ENCODE results near the gene MYH6. TPM values are rescaled to one million over a fixed set of nuclear protein-coding genes. Genes with fewer than 3 reads are reported as not detected.

MYH6 gene
- total and polyA plus RNA-seq, 10 donors = 0.35 to 0.82 (median 0.40) TPM; not detected in 6

DNA sequence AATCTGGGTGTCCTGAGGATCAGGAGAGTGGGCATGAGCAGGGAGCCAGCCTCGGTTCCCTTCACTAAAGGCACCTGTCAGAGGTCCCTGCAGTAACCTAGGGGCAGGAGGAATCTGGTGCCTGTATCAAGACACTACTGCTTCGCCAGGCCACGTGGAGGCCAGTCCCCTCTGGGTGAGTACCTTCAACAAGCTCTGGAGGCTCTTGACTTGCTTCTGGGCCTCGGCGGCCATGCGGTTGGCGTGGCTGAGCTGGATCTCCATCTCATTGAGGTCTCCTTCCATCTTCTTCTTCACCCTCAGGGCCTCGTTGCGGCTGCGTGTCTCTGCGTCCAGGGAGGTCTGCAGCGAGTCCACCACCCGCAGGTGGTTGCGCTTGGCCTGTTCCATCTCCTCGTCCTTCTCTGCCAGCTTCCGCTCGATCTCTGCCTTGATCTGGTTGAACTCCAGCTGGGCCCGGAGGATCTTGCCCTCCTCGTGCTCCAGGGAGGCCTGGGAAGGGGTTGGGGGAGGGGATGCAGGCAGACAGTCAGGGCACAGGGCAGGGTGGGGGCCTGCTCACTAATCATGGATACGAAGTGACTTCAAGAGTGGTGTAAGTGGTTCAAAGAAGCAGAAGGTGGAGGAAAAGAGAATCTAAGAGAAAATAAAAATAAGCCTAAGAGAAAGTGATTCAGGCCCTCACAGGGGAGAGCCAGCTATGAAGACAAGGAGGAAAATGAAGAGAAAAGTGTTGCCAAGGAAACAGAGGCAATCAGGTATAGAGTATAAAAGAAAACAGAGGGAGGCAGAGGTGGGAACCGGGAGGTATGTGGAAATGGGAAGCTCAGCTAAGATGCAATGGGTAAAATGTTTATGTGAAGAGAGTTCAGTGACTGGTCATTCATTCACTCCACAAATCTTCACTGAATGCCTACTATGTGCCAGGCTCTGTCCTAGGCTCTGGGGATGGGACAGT, 8.0 kb upstream of the MYH6 start:
- Histone ChIP-seq H3K9me3 (no peaks in the 10 kb centered on the region), H3K4me1 (no peaks in the 10 kb centered on the region), H3K27me3 (replicated peaks in 1 of 7) (peaks cover 0 to 38% (median 0%) of the 10 kb centered on the region in 7 donors), H3K36me3 (no peaks in the 10 kb centered on the region), H3K27ac (no peak overlapping the region), H3K4me3 (no peak overlapping the region)
- DNase-seq = no peak
- intact Hi-C loops (cut with DNase I; ENCODE audit: low total_unique reads) = no loop called here
- 76 to 85% (median 81%) methylated on average over 21 of the region's 21 CpGs for WGBS, 5 donors
- TF ChIP-seq, protein P1, sequence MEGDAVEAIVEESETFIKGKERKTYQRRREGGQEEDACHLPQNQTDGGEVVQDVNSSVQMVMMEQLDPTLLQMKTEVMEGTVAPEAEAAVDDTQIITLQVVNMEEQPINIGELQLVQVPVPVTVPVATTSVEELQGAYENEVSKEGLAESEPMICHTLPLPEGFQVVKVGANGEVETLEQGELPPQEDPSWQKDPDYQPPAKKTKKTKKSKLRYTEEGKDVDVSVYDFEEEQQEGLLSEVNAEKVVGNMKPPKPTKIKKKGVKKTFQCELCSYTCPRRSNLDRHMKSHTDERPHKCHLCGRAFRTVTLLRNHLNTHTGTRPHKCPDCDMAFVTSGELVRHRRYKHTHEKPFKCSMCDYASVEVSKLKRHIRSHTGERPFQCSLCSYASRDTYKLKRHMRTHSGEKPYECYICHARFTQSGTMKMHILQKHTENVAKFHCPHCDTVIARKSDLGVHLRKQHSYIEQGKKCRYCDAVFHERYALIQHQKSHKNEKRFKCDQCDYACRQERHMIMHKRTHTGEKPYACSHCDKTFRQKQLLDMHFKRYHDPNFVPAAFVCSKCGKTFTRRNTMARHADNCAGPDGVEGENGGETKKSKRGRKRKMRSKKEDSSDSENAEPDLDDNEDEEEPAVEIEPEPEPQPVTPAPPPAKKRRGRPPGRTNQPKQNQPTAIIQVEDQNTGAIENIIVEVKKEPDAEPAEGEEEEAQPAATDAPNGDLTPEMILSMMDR (IDR thresholded peaks at IDR 0.05 in 8 of 11, conservative IDR thresholded peaks at IDR 0.05 in 3 of 11) = no peak
- TF ChIP-seq POLR2AphosphoS5 (IDR thresholded peaks at IDR 0.05) (no peak), POLR2A (IDR thresholded peaks at IDR 0.05) (no peak)

DNA sequence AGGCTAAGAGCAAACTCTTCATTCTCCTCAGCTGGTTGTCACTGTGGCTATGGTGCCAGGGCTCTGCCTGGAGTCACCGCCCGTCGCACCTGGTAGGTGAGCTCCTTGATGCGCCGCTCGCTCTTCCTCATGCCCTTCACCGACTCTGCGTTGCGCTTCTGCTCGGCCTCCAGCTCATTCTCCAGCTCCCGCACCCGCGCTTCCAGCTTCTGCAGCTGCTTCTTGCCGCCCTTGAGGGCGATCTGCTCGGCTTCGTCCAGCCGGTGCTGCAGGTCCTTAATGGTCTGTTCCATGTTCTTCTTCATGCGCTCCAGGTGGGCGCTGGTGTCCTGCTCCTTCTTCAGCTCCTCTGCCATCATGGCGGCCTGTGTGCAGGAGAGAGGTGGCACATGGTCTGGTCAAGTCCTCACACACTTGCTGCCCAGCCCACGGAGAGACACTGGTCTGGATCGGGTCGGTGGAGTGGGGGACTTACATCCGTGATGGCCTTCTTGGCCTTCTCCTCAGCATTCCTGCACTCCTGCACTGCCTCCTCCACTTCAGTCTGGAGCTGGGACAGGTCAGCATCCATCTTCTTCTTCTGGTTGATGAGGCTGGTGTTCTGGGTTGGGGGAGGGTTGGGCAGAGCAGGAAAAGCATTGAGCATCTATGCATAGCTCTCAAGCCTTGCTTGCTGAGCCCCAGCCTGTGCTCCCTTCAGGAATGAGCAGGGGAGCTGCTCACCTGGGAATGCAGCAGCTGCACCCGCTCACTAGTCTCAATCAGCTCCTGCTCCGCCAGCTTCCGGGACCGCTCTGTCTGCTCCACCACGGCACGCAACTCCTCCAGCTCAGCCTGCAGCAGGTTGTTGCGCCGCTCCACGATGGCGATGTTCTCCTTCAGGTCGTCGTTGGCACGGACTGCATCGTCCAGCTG, 7.1 kb upstream of the MYH6 start:
- Histone ChIP-seq H3K4me1 (no peaks in the 10 kb centered on the region), H3K9me3 (no peaks in the 10 kb centered on the region), H3K36me3 (no peaks in the 10 kb centered on the region), H3K4me3 (no peak overlapping the region), H3K27ac (no peak overlapping the region), H3K27me3 (replicated peaks in 1 of 7) (peaks cover 0 to 40% (median 0%) of the 10 kb centered on the region in 7 donors)
- DNase-seq = no peak
- TF ChIP-seq POLR2A (IDR thresholded peaks at IDR 0.05) = no peak
- TF ChIP-seq POLR2AphosphoS5 (IDR thresholded peaks at IDR 0.05) = no peak
- TF ChIP-seq, protein P1 (IDR thresholded peaks at IDR 0.05 in 8 of 11, conservative IDR thresholded peaks at IDR 0.05 in 3 of 11) = no peak
- intact Hi-C loops (cut with DNase I; ENCODE audit: low total_unique reads) = no loop called here
- 92 to 97% (median 94%) methylated on average over 32 to 39 of the region's 39 CpGs for WGBS, 5 donors

DNA sequence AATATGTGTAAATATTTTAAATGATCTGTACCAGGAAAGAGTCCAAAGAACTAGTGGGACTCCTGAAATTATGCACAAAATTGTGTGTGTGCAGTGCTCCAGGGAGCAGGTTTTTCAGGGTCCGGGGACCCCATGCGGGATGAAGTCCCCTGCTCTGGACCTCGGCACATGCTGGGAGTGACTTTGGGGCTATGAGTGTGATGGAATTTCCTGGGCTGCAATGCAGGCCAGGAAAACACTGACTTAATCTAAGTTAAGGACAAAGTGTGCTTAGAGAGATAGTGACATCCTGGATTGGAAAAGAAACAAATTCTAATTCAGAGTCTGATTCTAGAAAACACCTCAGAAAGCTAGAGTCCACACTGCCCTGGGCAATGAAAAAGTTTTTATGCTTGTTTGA, 6.2 kb upstream of the MYH6 start:
- no peak for DNase-seq
- no peaks in the 10 kb centered on the region for H3K4me1 ChIP-seq
- no peak for TF ChIP-seq POLR2A (IDR thresholded peaks at IDR 0.05)
- TF ChIP-seq, protein P1 (IDR thresholded peaks at IDR 0.05 in 8 of 11, conservative IDR thresholded peaks at IDR 0.05 in 3 of 11) = no peak
- no peak for TF ChIP-seq POLR2AphosphoS5 (IDR thresholded peaks at IDR 0.05)
- H3K4me3 ChIP-seq = no peak overlapping the region
- H3K36me3 ChIP-seq = no peaks in the 10 kb centered on the region
- H3K27me3 ChIP-seq (replicated peaks in 1 of 7) = peaks cover 0 to 50% (median 0%) of the 10 kb centered on the region in 7 donors
- no peaks in the 10 kb centered on the region for H3K9me3 ChIP-seq
- H3K27ac ChIP-seq = no peak overlapping the region
- intact Hi-C loops (cut with DNase I; ENCODE audit: low total_unique reads) = no loop called here
- WGBS, 5 donors = 67 to 91% (median 69%) methylated on average over 3 of the region's 3 CpGs

Data from spleen (tissue), 11 donors.